ENCODE data around the gene ANTXR1.

DNA sequence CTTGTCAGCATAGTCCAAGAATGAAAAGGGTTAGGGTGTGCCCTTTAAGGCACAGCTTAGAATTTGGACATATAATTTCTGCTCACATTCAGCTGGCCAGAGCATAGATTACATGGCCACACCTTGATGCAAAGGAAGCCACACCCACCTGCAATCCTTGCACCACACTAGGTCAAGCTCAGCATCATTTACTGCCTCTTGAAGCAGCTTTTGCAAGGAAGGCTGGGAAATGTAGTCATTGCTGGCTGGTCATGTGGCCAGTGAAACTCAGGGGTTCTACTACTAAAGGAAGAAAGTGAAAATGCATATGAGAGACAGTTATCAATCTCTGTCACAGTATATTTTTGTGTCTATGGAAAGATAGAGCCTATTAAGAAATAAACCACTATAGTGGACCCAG lies 214.7 kb downstream of the ANTXR1 start:
- TF ChIP-seq, protein P1, sequence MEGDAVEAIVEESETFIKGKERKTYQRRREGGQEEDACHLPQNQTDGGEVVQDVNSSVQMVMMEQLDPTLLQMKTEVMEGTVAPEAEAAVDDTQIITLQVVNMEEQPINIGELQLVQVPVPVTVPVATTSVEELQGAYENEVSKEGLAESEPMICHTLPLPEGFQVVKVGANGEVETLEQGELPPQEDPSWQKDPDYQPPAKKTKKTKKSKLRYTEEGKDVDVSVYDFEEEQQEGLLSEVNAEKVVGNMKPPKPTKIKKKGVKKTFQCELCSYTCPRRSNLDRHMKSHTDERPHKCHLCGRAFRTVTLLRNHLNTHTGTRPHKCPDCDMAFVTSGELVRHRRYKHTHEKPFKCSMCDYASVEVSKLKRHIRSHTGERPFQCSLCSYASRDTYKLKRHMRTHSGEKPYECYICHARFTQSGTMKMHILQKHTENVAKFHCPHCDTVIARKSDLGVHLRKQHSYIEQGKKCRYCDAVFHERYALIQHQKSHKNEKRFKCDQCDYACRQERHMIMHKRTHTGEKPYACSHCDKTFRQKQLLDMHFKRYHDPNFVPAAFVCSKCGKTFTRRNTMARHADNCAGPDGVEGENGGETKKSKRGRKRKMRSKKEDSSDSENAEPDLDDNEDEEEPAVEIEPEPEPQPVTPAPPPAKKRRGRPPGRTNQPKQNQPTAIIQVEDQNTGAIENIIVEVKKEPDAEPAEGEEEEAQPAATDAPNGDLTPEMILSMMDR (IDR thresholded peaks at IDR 0.05), result no peak
- TF ChIP-seq POLR2AphosphoS5 (IDR thresholded peaks at IDR 0.05) (no peak), EP300 (IDR thresholded peaks at IDR 0.05; ENCODE audit: low read depth) (no peak)
